GM12878 (cell line): ENCODE data around the gene EXD3. TPM values are rescaled to one million over a fixed set of nuclear protein-coding genes. Genes with fewer than 3 reads are reported as not detected.

Experiments used
- ATAC-seq: fragments of 200-7000 bp; cut with Tn5 transposase; 3 replicates; pipeline ENCODE4 v1.9.1; 2020; ENCODE audit warnings: mild to moderate bottlenecking, moderate library complexity
- BruUV-seq: library from RNA; stranded (reverse); fragments of 400-500 nt; replicated peaks from 2 replicates; lab custom pipeline; 2021; lab: Mats Ljungman, UMichigan
- CTCF ChIA-PET: fragments of 300-600 bp; sonication (Branson Sonifier 250); formaldehyde crosslinking; extraction: SDS; loops from one replicate; lab custom pipeline; 2021; ENCODE audit warnings: inconsistent platforms; lab: Yijun Ruan, JAX
- POLR2A ChIA-PET: fragments of 350-600 bp; formaldehyde crosslinking; extraction: SDS; loops from one replicate; lab custom pipeline; 2021; ENCODE audit warnings: inconsistent platforms; lab: Charles Lee
- RAD21 ChIA-PET: fragments of 300-600 bp; sonication (Branson Sonifier 250); formaldehyde crosslinking; loops from one replicate; lab custom pipeline; 2023; ENCODE audit warnings: antibody characterized with exemption; ENCODE audit not compliant: unreplicated experiment; lab: Charles Lee
- SMC1A ChIA-PET: fragments of 300-600 bp; sonication (Branson Sonifier 250); formaldehyde crosslinking; loops from one replicate; lab custom pipeline; 2023; ENCODE audit not compliant: unreplicated experiment, uncharacterized antibody; lab: Charles Lee
- DNase-seq: peaks from one replicate; pipeline ENCODE4 v3.0.0-alpha.2; 2011; ENCODE audit warnings: low read depth, low spot score
- FAIRE-seq: peaks from 3 replicates; lab custom pipeline; 2011; peaks lifted over from hg19 to GRCh38; lab: Jason Lieb, UNC
- H2AFZ ChIP-seq: 2 replicates; pipeline ENCODE4 v1.6.0; 2011; ENCODE audit warnings: low read depth, low read length, control low read depth; ENCODE audit not compliant: control insufficient read depth
- H3K27ac ChIP-seq: 2 replicates; pipeline ENCODE4 v1.5.1; 2011; ENCODE audit warnings: control low read depth; ENCODE audit not compliant: control insufficient read depth, insufficient read depth
- H3K27me3 ChIP-seq, 2 experiments: replicated peaks in 1 of 2; 2 replicates each; pipeline versions ENCODE4 v1.6.0 to v1.6.1; 2011; ENCODE audit warnings: low read length in 1 of 2; ENCODE audit not compliant: control insufficient read depth in 2 of 2, insufficient read depth in 2 of 2
- H3K36me3 ChIP-seq, 2 experiments: 2 replicates each; pipeline ENCODE4 v1.5.1; 2011; ENCODE audit warnings: low read length in 1 of 2; ENCODE audit not compliant: control insufficient read depth in 2 of 2, insufficient read depth in 2 of 2
- H3K4me1 ChIP-seq: 2 replicates; pipeline ENCODE4 v1.6.1; 2011; ENCODE audit warnings: mild to moderate bottlenecking, low read length, moderate library complexity, mixed read lengths; ENCODE audit not compliant: control insufficient read depth, insufficient read depth
- H3K4me2 ChIP-seq: 2 replicates; pipeline ENCODE4 v1.6.0; 2011; ENCODE audit warnings: control low read depth; ENCODE audit not compliant: control insufficient read depth, insufficient read depth
- H3K4me3 ChIP-seq: fragments of 200-600 bp; sonication (generic); 2 replicates; pipeline ENCODE4 v1.5.1; 2016
- H3K79me2 ChIP-seq: 2 replicates; pipeline ENCODE4 v1.6.0; 2011; ENCODE audit warnings: low read length; ENCODE audit not compliant: control insufficient read depth, insufficient read depth
- H3K9ac ChIP-seq: 2 replicates; pipeline ENCODE4 v1.8.0; 2011; ENCODE audit warnings: low read length, control low read depth, mixed read lengths; ENCODE audit not compliant: control insufficient read depth, insufficient read depth
- H3K9me3 ChIP-seq: replicated peaks from 3 replicates; pipeline ENCODE4 v1.5.1; 2011; ENCODE audit warnings: mild to moderate bottlenecking, low read length; ENCODE audit not compliant: control insufficient read depth, insufficient read depth
- H4K20me1 ChIP-seq: 2 replicates; pipeline ENCODE4 v1.6.0; 2011; ENCODE audit not compliant: control insufficient read depth, insufficient read depth
- BCL11A ChIP-seq: IDR thresholded peaks from 2 replicates; pipeline ENCODE4 v1.6.1; 2011; ENCODE audit warnings: low read depth, low read length
- IKZF2 ChIP-seq, 2 experiments: fragments of 450-650 bp; IDR thresholded peaks; 2 replicates each; pipeline ENCODE4 v1.6.1; 2017; ENCODE audit warnings: mild to moderate bottlenecking in 2 of 2, moderate library complexity in 2 of 2
- NRF1 ChIP-seq: conservative IDR thresholded peaks from 2 replicates; pipeline ENCODE4 v1.6.1; 2011; ENCODE audit warnings: mild to moderate bottlenecking, low read depth, low read length, improper control_type of control experiment
- PAX5 ChIP-seq: IDR thresholded peaks from 2 replicates; pipeline ENCODE4 v1.6.1; 2011; ENCODE audit warnings: low read depth, low read length, borderline replicate concordance
- PBX3 ChIP-seq: IDR thresholded peaks from 2 replicates; pipeline ENCODE4 v1.6.1; 2011; ENCODE audit warnings: mild to moderate bottlenecking, low read depth, low read length, moderate library complexity; ENCODE audit not compliant: insufficient replicate concordance
- TCF12 ChIP-seq: IDR thresholded peaks from 2 replicates; pipeline ENCODE4 v1.6.1; 2011; ENCODE audit warnings: low read depth, mild to moderate bottlenecking, low read length
- ZZZ3 ChIP-seq: IDR thresholded peaks from 2 replicates; pipeline ENCODE4 v1.6.1; 2011; ENCODE audit warnings: low read depth; ENCODE audit not compliant: control insufficient read depth, insufficient read length
- WGBS: methylation state at CpG from one replicate; pipeline ENCODE4 v1.1.6; 2016; ENCODE audit warnings: low lambda C conversion rate; ENCODE audit not compliant: insufficient replicate concordance, insufficient coverage; ENCODE audit errors: missing lambda C conversion rate; 5-methylcytosine and 5-hydroxymethylcytosine counted together
- in situ Hi-C: fragments of 300-500 bp; cut with MboI; formaldehyde crosslinking; loops from 9 replicates; pipeline ENCODE4 v1.14.3; 2018; ENCODE audit warnings: mixed read lengths
- intact Hi-C: fragments of 100-400 bp; cut with micrococcal nuclease; formaldehyde crosslinking; loops from one replicate; pipeline ENCODE4 v1.14.2; 2022; ENCODE audit not compliant: unreplicated experiment
- polyA plus RNA-seq, 11 experiments: library from polyadenylated mRNA; depleted of rRNA in 4 of 11; unstranded in 6 of 11; stranded (reverse) in 5 of 11; fragments of >200 nt; fragmentation: Nextera tagmentation in 4 of 11; fragmentation: Illumina TruSeq in 1 of 11; extraction: Ambion mirVana in 4 of 11; extraction: Trizol in 1 of 11; gene quantifications; 1 replicate in 1 of 11; 2 replicates in 10 of 11; pipeline versions ENCODE4 v1.2.1 to v1.2.3, GENCODE V29; 2011 to 2016; ENCODE audit warnings: inconsistent platforms in 2 of 11, missing spikeins in 2 of 11, low read depth in 1 of 11
- total RNA-seq, 4 experiments: library from RNA; depleted of rRNA in 3 of 4; stranded (reverse); fragments of >200 nt in 3 of 4; fragmentation: Illumina TruSeq in 1 of 4; extraction: Trizol in 1 of 4; gene quantifications; 2 replicates each; pipeline versions ENCODE4 v1.2.1 to v1.2.3, GENCODE V29; 2013 to 2021

EXD3 gene
- total and polyA plus RNA-seq, 10 of the 15 experiments (the other 5 are each of a cell fraction or from before 2014, with no cell fraction given) = 0.21 to 7.1 (median 3.6) TPM

GRCh38 chr9:137371946-137372651 is 50.9 kb downstream of the EXD3 start:
- H3K9ac ChIP-seq = no peak overlapping the region
- intact Hi-C loops = no loop called here
- H3K36me3 ChIP-seq = no peaks in the 10 kb centered on the region
- no peak for DNase-seq
- no peak overlapping the region for H3K27ac ChIP-seq
- WGBS = 80% methylated on average over 25 of the region's 25 CpGs
- H3K4me3 ChIP-seq = no peak overlapping the region
- no peak for FAIRE-seq
- H3K9me3 ChIP-seq = peaks cover 2% of the 10 kb centered on the region; the same call in 2 of the 3 replicates
- H3K79me2 ChIP-seq = no peaks in the 10 kb centered on the region
- RAD21 ChIA-PET = no interaction called here
- no peaks in the 10 kb centered on the region for H3K27me3 ChIP-seq
- TF ChIP-seq PAX5 (no peak), PBX3 (no peak), TCF12 (no peak)
- no peak for ATAC-seq
- SMC1A ChIA-PET = no interaction called here
- BruUV-seq = no TSS peak
- no peak overlapping the region for H3K4me2 ChIP-seq
- in situ Hi-C loops = no loop called here
- H2AFZ ChIP-seq = no peak overlapping the region
- H4K20me1 ChIP-seq = no peaks in the 10 kb centered on the region
- H3K4me1 ChIP-seq = no peaks in the 10 kb centered on the region
- POLR2A ChIA-PET = no interaction called here
- CTCF ChIA-PET = no interaction called here

- Histone ChIP-seq H3K4me1 (no peaks in the 10 kb centered on the region), H3K36me3 (no peaks in the 10 kb centered on the region), H3K79me2 (no peaks in the 10 kb centered on the region), H3K9me3 (peaks cover 2% of the 10 kb centered on the region; the same call in 2 of the 3 replicates), H3K27ac (no peak overlapping the region), H3K4me3 (no peak overlapping the region), H4K20me1 (no peaks in the 10 kb centered on the region), H3K9ac (no peak overlapping the region), H2AFZ (no peak overlapping the region), H3K4me2 (no peak overlapping the region), H3K27me3 (no peaks in the 10 kb centered on the region)
- in situ Hi-C loops (no loop called here), intact Hi-C loops (no loop called here)
- TF ChIP-seq ZZZ3 (no peak), BCL11A (no peak), NRF1 (no peak), IKZF2 (IDR thresholded peaks at IDR 0.05) (no peak)
- RAD21 ChIA-PET = no interaction called here
- SMC1A ChIA-PET = no interaction called here
- BruUV-seq = no TSS peak
- FAIRE-seq (no peak), DNase-seq (no peak), ATAC-seq (no peak)
- POLR2A ChIA-PET = no interaction called here
- CTCF ChIA-PET = no interaction called here
- WGBS = 79% methylated on average over 16 of the region's 16 CpGs
Observed at GRCh38 chr9:137371521-137371941, 51.4 kb downstream of the EXD3 start.
